PC-3 (cell line): Measurements from ENCODE around the gene IRGC. TPM values are rescaled to one million over a fixed set of nuclear protein-coding genes. Genes with fewer than 3 reads are reported as not detected.

Experiments used
- ATAC-seq: fragments of 200-7000 bp; cut with Tn5 transposase; 2 replicates; pipeline ENCODE4 v1.9.1; 2020; ENCODE audit warnings: mild to moderate bottlenecking, moderate library complexity
- BruUV-seq: library from RNA; stranded (reverse); fragments of 400-500 nt; replicated peaks from 2 replicates; lab custom pipeline; 2021; lab: Mats Ljungman, UMichigan
- CTCF ChIA-PET: fragments of 300-600 bp; sonication (Branson Sonifier 250); formaldehyde crosslinking; loops from one replicate; lab custom pipeline; 2022; ENCODE audit warnings: antibody characterized with exemption; lab: Charles Lee
- POLR2A ChIA-PET: fragments of 300-600 bp; sonication (Branson Sonifier 250); formaldehyde crosslinking; loops from one replicate; lab custom pipeline; 2022; ENCODE audit warnings: antibody characterized with exemption; ENCODE audit not compliant: unreplicated experiment; lab: Charles Lee
- DNase-seq: peaks from one replicate; pipeline ENCODE4 v3.0.0-alpha.2; 2015
- H2AFZ ChIP-seq: fragments of 300-600 bp; sonication (generic); 2 replicates; pipeline ENCODE4 v1.6.0; 2016; ENCODE audit warnings: antibody characterized with exemption, low read length
- H3F3A ChIP-seq: fragments of 300-600 bp; sonication (generic); one replicate; pipeline ENCODE4 v1.6.0; 2017; ENCODE audit warnings: antibody characterized with exemption, low read length, control low read depth, mild to moderate bottlenecking; ENCODE audit not compliant: unreplicated experiment
- H3K27ac ChIP-seq: fragments of 300-600 bp; sonication (generic); 2 replicates; pipeline ENCODE4 v1.5.1; 2016; ENCODE audit warnings: mild to moderate bottlenecking, low read length
- H3K27me3 ChIP-seq: fragments of 300-600 bp; sonication (generic); 2 replicates; pipeline ENCODE4 v1.6.1; 2016; ENCODE audit warnings: low read length, mixed read lengths
- H3K36me3 ChIP-seq: fragments of 300-600 bp; sonication (generic); 2 replicates; pipeline ENCODE4 v1.6.1; 2016; ENCODE audit warnings: low read depth, mixed run types, low read length, mixed read lengths
- H3K4me1 ChIP-seq: fragments of 300-600 bp; sonication (generic); 2 replicates; pipeline ENCODE4 v1.5.1; 2016; ENCODE audit warnings: low read length; ENCODE audit not compliant: insufficient read depth
- H3K4me2 ChIP-seq: fragments of 300-600 bp; sonication (generic); 2 replicates; pipeline ENCODE4 v1.6.0; 2016; ENCODE audit warnings: low read length
- H3K4me3 ChIP-seq: fragments of 300-600 bp; sonication (generic); 2 replicates; pipeline ENCODE4 v1.5.1; 2016; ENCODE audit warnings: mild to moderate bottlenecking, low read length, mixed read lengths
- H3K79me2 ChIP-seq: fragments of 300-600 bp; sonication (generic); 2 replicates; pipeline ENCODE4 v1.6.1; 2017; ENCODE audit warnings: low read length, mixed read lengths
- H3K9ac ChIP-seq: fragments of 300-600 bp; sonication (generic); 2 replicates; pipeline ENCODE4 v1.6.0; 2016; ENCODE audit warnings: mild to moderate bottlenecking, low read length
- H3K9me2 ChIP-seq: fragments of 300-600 bp; sonication (generic); replicated peaks from 2 replicates; pipeline ENCODE4 v1.6.1; 2016; ENCODE audit warnings: mixed run types, low read length, mixed read lengths
- H3K9me3 ChIP-seq: fragments of 300-600 bp; sonication (generic); 2 replicates; pipeline ENCODE4 v1.6.1; 2016; ENCODE audit warnings: low read length, mixed read lengths
- H4K20me1 ChIP-seq: fragments of 300-600 bp; sonication (generic); 2 replicates; pipeline ENCODE4 v1.6.1; 2016; ENCODE audit warnings: low read length, mixed read lengths
- EZH2 ChIP-seq: fragments of 300-600 bp; sonication (generic); IDR thresholded peaks from one replicate; pipeline ENCODE4 v1.6.1; 2017; ENCODE audit warnings: antibody characterized with exemption, mild to moderate bottlenecking, low read length; ENCODE audit not compliant: unreplicated experiment
- EZH2phosphoT487 ChIP-seq: fragments of 300-600 bp; sonication (generic); IDR thresholded peaks from 2 replicates; pipeline ENCODE4 v1.6.1; 2018; ENCODE audit warnings: mild to moderate bottlenecking, antibody characterized with exemption, low read length, borderline replicate concordance
- intact Hi-C: fragments of 100-400 bp; cut with micrococcal nuclease; formaldehyde crosslinking; loops from 2 replicates; pipeline ENCODE4 v1.9.0; 2023
- total RNA-seq: library from RNA; depleted of rRNA; stranded (reverse); fragments of >200 nt; gene quantifications from 2 replicates; pipeline ENCODE4 v1.2.3, GENCODE V29; 2014
- TF ChIP-seq, protein P1 (sequence below): fragments of 300-600 bp; sonication (generic); conservative IDR thresholded peaks from 2 replicates; pipeline ENCODE4 v1.5.1; 2017; ENCODE audit warnings: antibody characterized with exemption, low read depth, mild to moderate bottlenecking, low read length

Gene IRGC
- total RNA-seq, 1 experiment from 2014 or later: not detected

GRCh38 chr19:43748685-43749084 is 32.8 kb downstream of the IRGC start:
- TF ChIP-seq EZH2: no peak
- TF ChIP-seq, protein P1, sequence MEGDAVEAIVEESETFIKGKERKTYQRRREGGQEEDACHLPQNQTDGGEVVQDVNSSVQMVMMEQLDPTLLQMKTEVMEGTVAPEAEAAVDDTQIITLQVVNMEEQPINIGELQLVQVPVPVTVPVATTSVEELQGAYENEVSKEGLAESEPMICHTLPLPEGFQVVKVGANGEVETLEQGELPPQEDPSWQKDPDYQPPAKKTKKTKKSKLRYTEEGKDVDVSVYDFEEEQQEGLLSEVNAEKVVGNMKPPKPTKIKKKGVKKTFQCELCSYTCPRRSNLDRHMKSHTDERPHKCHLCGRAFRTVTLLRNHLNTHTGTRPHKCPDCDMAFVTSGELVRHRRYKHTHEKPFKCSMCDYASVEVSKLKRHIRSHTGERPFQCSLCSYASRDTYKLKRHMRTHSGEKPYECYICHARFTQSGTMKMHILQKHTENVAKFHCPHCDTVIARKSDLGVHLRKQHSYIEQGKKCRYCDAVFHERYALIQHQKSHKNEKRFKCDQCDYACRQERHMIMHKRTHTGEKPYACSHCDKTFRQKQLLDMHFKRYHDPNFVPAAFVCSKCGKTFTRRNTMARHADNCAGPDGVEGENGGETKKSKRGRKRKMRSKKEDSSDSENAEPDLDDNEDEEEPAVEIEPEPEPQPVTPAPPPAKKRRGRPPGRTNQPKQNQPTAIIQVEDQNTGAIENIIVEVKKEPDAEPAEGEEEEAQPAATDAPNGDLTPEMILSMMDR: no peak
- TF ChIP-seq EZH2phosphoT487: no peak
- ChIA-PET CTCF (no interaction called here), POLR2A (no interaction called here)
- Histone ChIP-seq H3K9ac (no peak overlapping the region), H4K20me1 (no peaks in the 10 kb centered on the region), H3K4me3 (no peak overlapping the region), H3K27ac (no peak overlapping the region), H3K9me2 (no peaks in the 10 kb centered on the region), H3K9me3 (no peaks in the 10 kb centered on the region), H3K27me3 (no peaks in the 10 kb centered on the region), H2AFZ (no peak overlapping the region), H3K4me1 (peaks cover 23% of the 10 kb centered on the region), H3F3A (no peaks in the 10 kb centered on the region), H3K79me2 (peaks cover 27% of the 10 kb centered on the region), H3K36me3 (peaks cover 31% of the 10 kb centered on the region), H3K4me2 (no peak overlapping the region)
- no TSS peak for BruUV-seq
- DNase-seq: no peak
- no peak for ATAC-seq
- intact Hi-C loops: no loop called here

- peaks cover 31% of the 10 kb centered on the region for H3K79me2 ChIP-seq
- H4K20me1 ChIP-seq: no peaks in the 10 kb centered on the region
- H3F3A ChIP-seq: no peaks in the 10 kb centered on the region
- no peak overlapping the region for H3K9ac ChIP-seq
- POLR2A ChIA-PET: no interaction called here
- CTCF ChIA-PET: no interaction called here
- H3K27me3 ChIP-seq: no peaks in the 10 kb centered on the region
- no peak for DNase-seq
- peaks cover 26% of the 10 kb centered on the region for H3K4me1 ChIP-seq
- no peak overlapping the region for H3K4me3 ChIP-seq
- TF ChIP-seq EZH2phosphoT487: no peak
- TF ChIP-seq, protein P1: no peak
- TF ChIP-seq EZH2: no peak
- intact Hi-C loops: no loop called here
- H3K36me3 ChIP-seq: peaks cover 26% of the 10 kb centered on the region; the same call in 1 of the 2 replicates
- no TSS peak for BruUV-seq
- H3K27ac ChIP-seq: no peak overlapping the region
- no peak overlapping the region for H2AFZ ChIP-seq
- no peaks in the 10 kb centered on the region for H3K9me3 ChIP-seq
- no peak overlapping the region for H3K4me2 ChIP-seq
- no peaks in the 10 kb centered on the region for H3K9me2 ChIP-seq
- no peak for ATAC-seq
Observed at GRCh38 chr19:43749152-43749551, 33.3 kb downstream of the IRGC start.

DNA sequence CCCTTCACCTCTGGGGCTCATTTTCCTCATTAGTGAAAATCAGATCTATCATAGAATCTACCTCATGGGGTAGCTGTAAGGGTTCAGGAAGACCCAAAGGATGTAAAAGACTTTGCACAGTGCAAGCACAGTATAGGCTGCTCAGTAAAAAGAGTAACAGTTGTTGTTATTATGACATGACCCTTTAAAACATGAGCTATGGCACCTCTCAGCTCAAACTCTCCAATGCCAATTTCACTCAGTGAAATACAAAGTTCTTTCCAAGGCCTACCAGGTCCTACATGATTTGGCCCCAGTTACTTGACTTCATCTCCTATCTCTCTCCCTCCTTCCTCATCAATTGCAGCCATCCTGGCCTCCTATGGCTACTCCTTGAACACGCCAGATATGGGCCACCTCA is 34.0 kb downstream of the IRGC start:
- Histone ChIP-seq H3K4me1 (peaks cover 26% of the 10 kb centered on the region), H3K79me2 (peaks cover 33% of the 10 kb centered on the region), H3K36me3 (peaks cover 20% of the 10 kb centered on the region; the same call in 1 of the 2 replicates), H3K27me3 (no peaks in the 10 kb centered on the region), H2AFZ (no peak overlapping the region), H3F3A (no peaks in the 10 kb centered on the region), H3K27ac (no peak overlapping the region), H3K9me2 (no peaks in the 10 kb centered on the region), H4K20me1 (no peaks in the 10 kb centered on the region), H3K9ac (no peak overlapping the region), H3K4me2 (no peak overlapping the region), H3K4me3 (no peak overlapping the region), H3K9me3 (no peaks in the 10 kb centered on the region)
- DNase-seq: no peak
- intact Hi-C loops: no loop called here
- TF ChIP-seq, protein P1: no peak
- TF ChIP-seq EZH2phosphoT487 (no peak), EZH2 (no peak)
- POLR2A ChIA-PET: no interaction called here
- no peak for ATAC-seq
- CTCF ChIA-PET: no interaction called here
- no TSS peak for BruUV-seq
